GM18519 (cell line): ENCODE results near the gene EPB41L5.

Experiments
- ATAC-seq: cut with Tn5 transposase; IDR thresholded peaks from one replicate; pipeline ENCODE4 v1.9.1; 2021; ENCODE audit warnings: mild to moderate bottlenecking, moderate library complexity; ENCODE audit not compliant: unreplicated experiment, low FRiP score

Gene EPB41L5

DNA sequence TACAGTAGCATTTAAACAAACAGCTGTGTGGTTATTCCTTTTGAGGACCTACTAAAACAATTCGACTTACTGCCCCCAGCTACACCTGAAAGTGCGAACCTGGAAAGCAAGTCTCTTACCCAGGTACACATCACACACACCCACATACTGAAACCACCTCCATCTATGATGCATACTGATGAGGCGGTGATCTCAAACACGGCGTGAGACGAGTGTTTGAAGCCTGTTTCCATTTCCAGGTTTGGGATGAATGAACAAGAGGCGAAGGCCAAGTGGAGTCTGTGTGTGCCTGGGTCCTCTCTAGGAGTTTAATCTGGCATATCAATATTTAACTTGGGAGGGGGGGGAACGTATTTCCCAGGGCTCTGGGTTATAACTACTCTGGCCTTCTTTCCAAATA, 208.7 kb downstream of the EPB41L5 start:
- ATAC-seq: no peak

- no peak for ATAC-seq
Observed at GRCh38 chr2:120222186-120223033, 209.5 kb downstream of the EPB41L5 start.

DNA sequence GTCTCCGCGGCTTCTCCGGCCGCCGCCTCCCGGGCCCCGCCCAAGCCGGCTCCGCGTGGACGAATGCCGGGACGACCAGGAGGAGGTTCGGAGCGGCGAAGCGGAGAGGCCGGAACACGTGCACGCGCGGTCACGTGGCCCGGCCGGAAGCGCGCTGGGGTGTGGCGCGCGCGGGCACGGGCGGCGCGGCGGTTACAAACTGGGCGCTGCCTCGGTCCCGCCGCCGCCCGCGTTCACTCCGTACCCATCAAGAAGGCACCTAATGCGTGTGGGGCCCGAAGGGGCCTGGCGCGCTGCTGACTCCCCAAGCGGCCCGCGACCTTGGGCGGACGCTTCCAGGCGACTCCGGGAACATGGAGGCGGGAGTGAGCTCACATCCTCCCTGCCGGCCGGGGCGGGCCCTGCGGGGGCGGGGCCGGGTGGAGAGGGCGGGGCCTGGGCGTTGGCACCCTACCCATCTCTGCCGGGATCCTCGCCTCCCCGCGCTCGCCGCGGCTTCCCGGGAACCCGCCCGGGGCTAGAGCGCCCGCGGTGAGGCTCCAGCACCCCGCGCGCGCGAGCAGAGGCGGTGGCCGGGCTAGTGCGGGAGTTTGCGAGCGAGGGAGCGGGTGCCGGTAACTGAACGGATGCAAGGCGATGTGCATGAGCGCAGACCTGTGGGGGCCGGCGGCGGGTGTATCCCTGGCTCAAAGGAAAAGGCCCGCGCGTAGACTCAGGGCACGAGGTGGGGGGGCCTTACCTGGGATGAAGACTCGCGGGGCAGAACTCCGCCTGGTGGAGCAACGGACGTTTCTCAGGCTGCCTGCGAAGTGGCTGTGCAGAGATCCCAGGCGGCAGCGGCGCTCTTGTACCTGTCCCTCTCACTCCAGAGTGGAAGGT, 210.4 kb downstream of the EPB41L5 start, which contains the start of gene TMEM185B:
Gene TMEM185B, minus strand, starts transcription at position 367 of the 879 bp plus-strand sequence. CDS start 424 bp downstream, outside the sequence.
- peak; percentile 69 for ATAC-seq

- ATAC-seq: no peak
Observed at GRCh38 chr2:120224256-120224655, 211.4 kb downstream of the EPB41L5 start.

- no peak for ATAC-seq
Observed at GRCh38 chr2:120224735-120225548, 212.1 kb downstream of the EPB41L5 start.

- no peak for ATAC-seq
Observed at GRCh38 chr2:120225549-120226065, 212.7 kb downstream of the EPB41L5 start.

DNA sequence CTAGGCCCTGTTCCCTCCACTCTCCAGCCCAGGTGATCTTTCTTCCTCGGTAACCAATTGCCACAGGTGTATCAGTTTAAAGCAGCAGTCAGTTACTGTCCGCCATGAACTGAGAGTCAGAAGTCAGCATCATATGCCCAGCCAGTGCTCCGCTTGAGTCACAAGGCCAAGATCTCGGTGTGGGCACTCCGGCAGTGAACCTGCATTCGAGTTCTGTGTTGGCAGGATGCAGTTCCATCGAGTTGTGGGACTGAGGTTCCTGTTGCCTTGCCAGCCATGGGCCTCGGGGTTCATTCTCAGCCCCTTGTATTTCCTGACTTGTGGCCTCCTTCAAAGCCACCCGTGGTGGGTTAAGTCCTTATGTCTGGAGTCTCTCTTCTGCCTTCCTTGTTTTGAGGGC, 213.4 kb downstream of the EPB41L5 start:
- no peak for ATAC-seq

DNA sequence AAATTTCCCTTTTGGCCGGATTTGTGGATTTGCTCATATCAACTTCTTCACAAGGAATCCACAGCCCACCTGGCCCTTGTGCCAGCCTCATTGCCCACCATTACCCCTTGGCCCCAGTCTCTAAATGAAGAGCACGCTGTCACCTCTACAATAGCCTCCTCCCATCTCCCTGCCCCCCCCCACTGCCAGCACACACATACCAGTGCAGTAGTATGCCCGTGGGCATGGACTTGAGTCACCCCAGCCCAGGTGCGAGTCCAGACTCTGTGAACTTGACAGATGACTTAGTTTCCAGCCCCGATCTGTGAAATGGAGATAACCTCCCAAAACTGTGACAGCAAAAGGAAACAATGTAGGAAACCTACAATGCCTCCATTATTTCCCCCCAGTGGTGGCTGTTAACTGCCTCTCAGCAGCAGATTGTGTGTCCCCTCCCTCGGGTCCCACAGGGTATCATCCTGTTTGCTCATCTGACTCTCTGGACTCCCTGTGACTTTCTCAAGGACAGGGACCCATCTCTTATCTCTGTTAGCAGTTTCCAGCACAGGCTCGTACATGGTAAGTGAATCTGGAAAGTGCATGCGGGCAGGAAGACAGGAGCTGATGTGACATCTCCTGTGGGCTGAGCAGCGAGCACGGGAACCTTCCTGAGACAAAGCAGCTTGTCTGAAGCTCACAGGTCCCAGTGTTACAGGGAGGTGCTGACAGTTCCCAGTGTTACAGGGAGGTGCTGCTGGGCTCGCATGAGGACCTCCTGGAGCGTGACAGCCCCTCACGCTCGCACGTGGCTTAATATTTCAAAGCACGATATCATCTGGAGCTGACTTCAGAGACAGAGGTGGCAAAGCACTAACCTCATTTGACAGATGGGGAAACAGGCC, 214.5 kb downstream of the EPB41L5 start:
- ATAC-seq: no peak

- ATAC-seq: no peak
Observed at GRCh38 chr2:120228503-120228902, 215.6 kb downstream of the EPB41L5 start.
